Stimulated activated CD4-positive, alpha-beta T cell treated with anti-CD3 and anti-CD28 coated beads, Interleukin-15, amount 100 ng/mL, for 24 hours (primary cell): ENCODE measurements around the gene IGLL5.

ENCODE experiments used
- DNase-seq: peaks from one replicate; pipeline ENCODE4 v3.0.0-alpha.2; 2020

IGLL5 gene

GRCh38 chr22:22865311-22866072 lies 22.1 kb upstream of the IGLL5 start:
- peak; percentile 65 for DNase-seq

- DNase-seq = no peak
Measured at GRCh38 chr22:22866381-22867111, 21.1 kb upstream of the IGLL5 start.

GRCh38 chr22:22867996-22868715 lies 19.5 kb upstream of the IGLL5 start:
- DNase-seq = no peak

DNA sequence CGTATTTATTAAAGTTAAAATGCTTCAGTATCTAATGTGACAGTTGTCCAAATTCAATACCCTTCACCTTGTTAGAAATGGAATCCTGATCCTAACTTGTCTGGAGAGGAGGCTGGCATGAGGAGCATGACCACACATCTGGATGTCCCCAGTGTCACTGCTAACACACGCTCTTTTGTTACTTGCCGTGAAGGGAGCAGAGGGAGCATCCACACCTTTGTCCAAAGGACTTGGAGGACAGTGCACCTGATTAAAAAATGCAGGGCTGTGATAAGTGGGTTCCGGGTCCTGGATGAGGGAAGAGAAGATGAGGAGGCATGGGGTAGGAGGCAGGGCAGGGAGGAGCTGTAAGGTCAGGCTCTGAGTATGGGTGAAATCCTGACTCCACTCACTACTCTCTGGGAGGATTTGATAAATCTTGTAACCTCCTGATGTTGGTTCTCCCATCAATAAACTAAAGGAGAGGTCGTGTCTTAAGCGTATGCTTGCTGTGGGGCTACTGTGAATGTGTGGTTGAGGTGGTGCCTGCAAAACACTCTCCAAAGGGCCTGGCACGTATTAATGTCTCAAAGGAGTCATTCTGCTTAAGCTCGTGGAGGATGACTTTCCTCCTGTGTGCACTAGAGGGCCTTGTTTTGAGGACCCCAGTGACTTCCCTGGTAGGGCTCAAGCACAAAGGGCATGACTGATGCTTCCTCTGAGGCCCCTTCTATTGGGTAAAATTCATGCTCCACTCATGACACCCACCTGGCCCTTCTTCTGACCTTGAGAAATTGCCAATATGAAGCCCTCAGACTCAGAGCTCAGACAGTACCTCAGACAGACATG lies 16.8 kb upstream of the IGLL5 start:
- DNase-seq = no peak

DNA sequence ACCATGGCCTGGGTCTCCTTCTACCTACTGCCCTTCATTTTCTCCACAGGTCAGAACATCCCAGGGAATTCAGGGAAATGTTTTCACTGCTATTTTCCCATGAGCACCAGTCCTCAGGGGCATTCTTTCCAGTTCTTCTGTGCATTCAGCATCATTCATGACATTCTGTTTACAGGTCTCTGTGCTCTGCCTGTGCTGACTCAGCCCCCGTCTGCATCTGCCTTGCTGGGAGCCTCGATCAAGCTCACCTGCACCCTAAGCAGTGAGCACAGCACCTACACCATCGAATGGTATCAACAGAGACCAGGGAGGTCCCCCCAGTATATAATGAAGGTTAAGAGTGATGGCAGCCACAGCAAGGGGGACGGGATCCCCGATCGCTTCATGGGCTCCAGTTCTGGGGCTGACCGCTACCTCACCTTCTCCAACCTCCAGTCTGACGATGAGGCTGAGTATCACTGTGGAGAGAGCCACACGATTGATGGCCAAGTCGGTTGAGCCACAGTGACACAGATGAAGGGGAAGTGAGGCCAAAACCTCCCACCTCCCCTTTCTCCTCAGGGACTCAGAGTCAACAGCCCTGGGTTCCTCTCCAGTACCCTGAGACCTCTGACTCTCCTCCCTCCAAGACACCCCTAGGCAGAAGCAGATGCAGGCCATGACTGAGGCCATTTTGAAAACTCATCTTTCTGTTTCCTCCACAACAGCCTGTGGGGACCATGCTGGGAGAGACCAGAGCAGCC lies 15.9 kb upstream of the IGLL5 start:
- no peak for DNase-seq

GRCh38 chr22:22872722-22873708 lies 14.6 kb upstream of the IGLL5 start:
- no peak for DNase-seq

GRCh38 chr22:22877523-22878210 lies 9.9 kb upstream of the IGLL5 start:
- DNase-seq = peak; percentile 82

- DNase-seq = no peak
Measured at GRCh38 chr22:22878211-22878570, 9.4 kb upstream of the IGLL5 start.

DNA sequence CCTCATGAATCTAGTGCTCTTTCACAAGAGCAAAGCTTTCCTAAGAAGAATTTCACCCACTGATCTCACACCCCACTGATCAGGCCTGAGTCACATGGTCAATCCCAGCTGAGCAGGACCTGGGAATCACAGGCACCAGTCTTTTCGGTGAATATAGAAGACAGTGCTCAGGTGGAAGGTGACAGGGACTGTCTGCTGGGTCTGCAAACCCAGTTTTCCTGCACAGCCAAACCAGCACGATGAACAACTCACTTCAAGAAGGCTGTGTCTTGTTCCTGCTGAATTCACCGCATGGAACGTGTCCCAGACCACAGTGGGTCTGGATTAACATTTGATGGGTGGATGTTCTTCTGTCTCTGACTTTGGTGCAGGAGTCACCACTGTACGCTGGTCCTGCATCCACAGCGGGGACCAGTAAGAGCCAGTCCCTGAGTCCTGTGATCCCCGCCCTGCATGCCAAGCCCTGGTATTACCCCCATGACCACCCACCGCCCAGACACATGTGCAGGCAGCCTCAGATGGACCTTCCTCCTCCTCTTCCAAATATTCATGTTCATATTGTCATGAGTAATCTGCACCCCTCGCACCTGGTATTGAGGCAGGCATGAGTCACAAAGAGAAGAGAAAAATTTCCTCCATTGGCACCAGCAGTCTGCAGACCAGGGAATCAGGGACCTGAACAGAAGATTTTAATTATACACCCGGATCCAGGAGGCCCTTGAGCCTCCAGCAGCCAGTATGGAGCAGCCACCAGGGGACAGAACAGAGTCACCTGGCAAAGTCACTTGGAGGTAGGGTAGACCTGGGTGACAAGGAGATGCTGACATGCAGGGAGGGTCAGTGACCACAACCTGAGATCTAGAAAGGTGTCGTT lies 8.6 kb upstream of the IGLL5 start:
- DNase-seq = no peak

- DNase-seq = no peak
Measured at GRCh38 chr22:22879675-22880155, 7.9 kb upstream of the IGLL5 start.

- DNase-seq = no peak
Measured at GRCh38 chr22:22880645-22881044, 7.0 kb upstream of the IGLL5 start.

- no peak for DNase-seq
Measured at GRCh38 chr22:22881116-22882000, 6.3 kb upstream of the IGLL5 start.

GRCh38 chr22:22882033-22882717 lies 5.4 kb upstream of the IGLL5 start:
- peak; percentile 51 for DNase-seq

- DNase-seq = no peak
Measured at GRCh38 chr22:22883090-22883727, 4.4 kb upstream of the IGLL5 start.

DNA sequence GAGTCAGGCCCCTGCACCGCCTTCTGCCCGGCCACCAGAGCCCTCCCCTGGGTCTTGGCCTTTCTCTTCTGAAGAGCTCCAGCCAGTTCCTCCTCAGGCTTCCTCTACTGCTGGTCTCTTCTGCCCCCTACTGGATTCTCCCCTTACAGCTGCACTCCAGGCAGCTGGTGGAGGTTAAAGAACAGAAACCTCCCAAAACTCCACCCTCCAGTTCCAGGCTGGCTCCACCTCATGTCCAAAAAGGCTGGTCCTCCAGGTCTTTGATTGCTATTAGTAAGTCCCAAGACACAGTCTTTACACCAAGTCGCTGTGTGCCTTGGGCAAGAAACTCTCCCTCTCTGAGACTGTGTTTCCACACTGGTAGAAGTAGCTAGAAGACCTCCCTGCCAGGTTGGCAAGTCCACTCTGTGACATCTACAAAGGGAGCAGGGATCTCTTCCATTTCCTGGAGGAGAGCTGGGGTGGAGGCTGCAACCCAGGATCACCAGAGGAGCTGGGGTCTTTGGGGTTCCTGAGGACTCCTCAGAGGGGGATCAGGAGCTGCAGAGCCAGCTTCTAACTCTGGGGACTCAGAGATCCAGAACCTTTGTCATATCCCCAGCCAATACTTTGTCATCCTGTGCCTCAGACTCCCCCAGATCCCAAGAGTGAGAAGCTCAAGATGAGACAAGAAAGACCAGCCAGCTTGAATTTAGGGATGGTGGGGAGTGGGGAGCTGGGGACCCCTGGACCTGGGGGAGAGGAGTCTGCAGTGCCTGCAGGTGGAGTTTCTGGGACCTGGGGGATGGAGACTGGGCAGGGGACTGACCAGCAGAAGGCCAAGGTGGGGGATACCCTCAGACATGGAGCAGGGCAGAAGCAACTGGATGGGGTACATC lies 3.4 kb upstream of the IGLL5 start:
- peak; percentile 74 for DNase-seq
